Erythroblast (primary cell): Measurements from ENCODE around the gene PRDM1.

ENCODE experiments used
- GATA1 ChIP-seq: IDR thresholded peaks from 2 replicates; pipeline ENCODE4 v1.6.1; 2011; ENCODE audit warnings: low read depth, mild to moderate bottlenecking, control low read depth, low read length, moderate library complexity
- POLR2A ChIP-seq: IDR thresholded peaks from 2 replicates; pipeline ENCODE4 v1.6.1; 2011; ENCODE audit warnings: mild to moderate bottlenecking, low read length

- TF ChIP-seq POLR2A (no peak), GATA1 (no peak)
Observed at GRCh38 chr6:106045077-106045476, 41.1 kb upstream of the PRDM1 start.
